ENCODE measurements around the gene HOXD4. TPM values are rescaled to one million over a fixed set of nuclear protein-coding genes. Genes with fewer than 3 reads are reported as not detected.

The HOXD4 gene
- total RNA-seq, 1 experiment from 2014 or later, result 0.17 TPM

DNA sequence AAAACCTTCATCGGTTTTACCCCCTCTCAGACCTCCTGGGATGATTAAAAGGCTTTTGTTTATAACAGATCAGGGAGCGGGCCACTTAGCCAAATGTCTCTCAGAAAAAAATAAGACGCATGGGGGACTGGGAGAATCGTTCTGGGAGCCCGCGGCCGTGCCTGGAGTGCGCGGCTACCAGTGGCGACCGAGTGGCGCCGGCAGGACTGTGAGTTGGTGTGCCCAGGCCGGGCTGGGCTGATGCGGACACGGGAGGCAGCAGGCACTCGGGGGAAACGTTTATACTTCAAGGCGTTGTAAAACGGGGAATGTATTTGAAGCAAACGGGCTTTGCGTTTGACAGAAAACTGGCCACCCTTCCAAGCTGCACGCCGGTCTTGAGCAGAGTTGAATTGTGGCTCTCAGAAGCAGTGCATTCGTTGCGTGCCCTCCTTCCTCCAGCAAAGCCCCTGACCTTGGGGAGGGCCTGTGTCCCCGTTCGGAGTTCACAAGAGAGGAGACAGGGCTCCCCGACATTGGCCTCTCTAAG, 39.4 kb upstream of the HOXD4 start:
- in situ Hi-C loops (cut with HindIII; ENCODE audit: low pct_unique_long_range_greater_than_20kb, low sequenced_read_pairs), result no loop called here
- no peak for DNase-seq (ENCODE audit: low read depth)

DNA sequence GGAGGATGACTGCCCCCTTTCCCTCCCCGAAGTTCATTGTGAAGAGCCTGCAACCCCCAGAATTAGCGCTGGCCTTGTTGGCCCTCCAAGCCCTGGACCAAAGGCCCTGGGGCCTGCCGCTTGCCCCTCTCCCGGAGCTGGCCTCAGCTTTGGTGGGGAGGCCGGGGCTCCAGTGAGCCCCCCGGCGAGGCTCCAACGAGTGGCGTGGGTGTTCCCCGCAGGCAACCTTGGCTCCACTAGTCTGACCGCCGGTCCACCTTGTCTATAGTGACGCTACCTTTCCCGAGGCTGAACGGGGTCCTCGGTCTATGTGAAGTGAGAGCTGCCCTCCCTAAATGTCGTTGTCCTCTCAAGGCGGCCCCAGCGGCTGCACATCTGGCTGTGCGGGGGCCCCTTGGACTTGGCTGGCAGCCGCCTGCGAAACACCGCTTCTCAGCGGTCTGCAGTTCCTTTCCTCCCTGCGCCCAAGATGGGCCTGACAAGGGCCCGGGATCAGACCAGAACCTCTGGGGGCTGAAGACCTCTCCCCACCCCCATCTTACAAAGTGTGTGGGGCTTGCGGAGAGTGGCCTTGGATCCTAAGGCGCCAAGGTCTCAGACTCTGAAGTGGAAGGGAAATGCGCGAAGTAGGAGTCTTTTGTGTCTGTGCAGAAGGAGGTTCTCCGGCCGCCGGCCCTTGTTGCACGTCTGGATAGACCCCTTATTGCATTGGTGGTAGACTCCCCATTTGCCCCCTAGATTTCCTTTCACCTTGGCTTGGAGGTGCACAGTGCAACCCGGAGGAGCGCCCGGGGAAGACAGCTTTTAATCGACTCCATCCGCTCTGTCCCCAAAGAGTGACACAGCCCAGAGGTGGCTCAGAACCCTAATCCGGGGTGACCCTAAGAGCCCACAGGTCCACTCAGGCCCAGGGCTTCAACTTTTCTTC, 38.7 kb upstream of the HOXD4 start:
- no peak for DNase-seq (ENCODE audit: low read depth)
- in situ Hi-C loops (cut with HindIII; ENCODE audit: low pct_unique_long_range_greater_than_20kb, low sequenced_read_pairs), result no loop called here

DNA sequence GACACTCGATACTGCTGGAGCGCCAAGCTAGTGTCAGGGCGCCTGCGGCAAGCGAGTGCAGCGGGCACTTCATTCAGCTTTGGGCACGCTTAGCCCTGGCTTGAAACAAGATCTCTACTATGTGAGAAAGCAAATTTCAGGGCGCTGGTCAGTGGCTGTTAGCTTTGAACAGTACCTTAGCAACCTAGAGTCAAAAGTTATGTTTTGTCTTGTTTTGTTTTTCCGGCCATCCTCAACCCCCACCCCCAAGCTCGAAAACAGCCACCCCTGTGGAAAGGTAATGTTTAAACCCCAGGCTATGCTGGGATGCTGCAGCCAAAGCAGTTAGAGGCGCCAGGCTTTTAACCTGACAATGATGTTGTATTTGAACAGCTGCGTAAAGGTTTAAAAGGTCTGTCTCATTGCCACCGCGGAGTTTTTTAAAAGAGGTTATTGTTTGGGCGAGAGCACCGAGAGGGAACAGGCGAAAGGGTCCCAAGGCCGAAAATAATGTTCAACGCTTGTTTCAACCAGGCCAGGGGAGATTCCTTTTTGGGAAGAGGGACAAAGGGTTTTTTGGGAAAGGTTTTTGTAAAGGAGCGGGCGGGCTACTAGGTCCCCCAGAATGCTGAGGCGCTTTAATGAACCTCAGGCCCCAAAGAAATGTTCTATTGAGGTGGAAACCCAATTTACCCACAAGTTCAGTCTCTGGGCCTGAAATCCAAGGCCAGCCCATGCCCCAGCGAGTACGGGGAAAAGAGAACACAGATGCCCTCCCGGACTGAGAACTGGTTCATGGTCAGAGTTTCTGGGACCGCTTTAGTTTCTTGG, 37.0 kb upstream of the HOXD4 start:
- in situ Hi-C loops (cut with HindIII; ENCODE audit: low pct_unique_long_range_greater_than_20kb, low sequenced_read_pairs), result no loop called here
- DNase-seq (ENCODE audit: low read depth), result no peak

DNA sequence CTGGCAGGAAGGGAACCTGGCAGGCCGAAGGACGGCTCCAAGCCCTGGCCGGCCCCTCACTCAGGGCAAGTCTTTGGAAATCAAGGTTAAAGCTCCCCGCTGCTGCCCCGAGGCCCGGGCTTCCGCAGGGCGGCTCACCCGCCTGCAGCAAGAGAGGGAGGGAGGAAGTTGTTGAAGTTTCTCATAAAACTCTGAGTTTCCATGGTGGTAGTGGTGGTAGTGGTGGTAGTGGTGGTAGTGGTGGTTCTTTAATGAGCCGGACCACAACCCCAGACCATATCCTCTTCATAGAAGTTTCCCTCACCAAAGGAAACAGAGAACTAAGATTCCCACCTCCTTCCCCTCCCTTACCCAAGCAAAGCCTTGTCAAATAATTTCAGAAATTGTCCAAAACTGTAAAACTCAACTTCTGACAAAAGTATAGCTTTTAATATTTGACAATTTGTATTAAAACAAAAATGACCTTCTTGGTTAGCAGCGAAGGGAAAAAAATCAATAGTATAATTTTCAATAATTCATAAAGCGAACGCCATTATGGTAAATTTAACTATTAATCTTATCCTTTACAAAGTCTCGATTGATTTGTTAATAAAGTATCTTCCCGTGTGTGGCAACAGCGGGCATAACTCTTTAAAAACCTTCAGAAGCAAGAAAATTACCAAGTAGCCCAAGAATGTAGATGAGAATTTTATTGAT, 36.3 kb upstream of the HOXD4 start:
- in situ Hi-C loops (cut with HindIII; ENCODE audit: low pct_unique_long_range_greater_than_20kb, low sequenced_read_pairs), result no loop called here
- no peak for DNase-seq (ENCODE audit: low read depth)

DNA sequence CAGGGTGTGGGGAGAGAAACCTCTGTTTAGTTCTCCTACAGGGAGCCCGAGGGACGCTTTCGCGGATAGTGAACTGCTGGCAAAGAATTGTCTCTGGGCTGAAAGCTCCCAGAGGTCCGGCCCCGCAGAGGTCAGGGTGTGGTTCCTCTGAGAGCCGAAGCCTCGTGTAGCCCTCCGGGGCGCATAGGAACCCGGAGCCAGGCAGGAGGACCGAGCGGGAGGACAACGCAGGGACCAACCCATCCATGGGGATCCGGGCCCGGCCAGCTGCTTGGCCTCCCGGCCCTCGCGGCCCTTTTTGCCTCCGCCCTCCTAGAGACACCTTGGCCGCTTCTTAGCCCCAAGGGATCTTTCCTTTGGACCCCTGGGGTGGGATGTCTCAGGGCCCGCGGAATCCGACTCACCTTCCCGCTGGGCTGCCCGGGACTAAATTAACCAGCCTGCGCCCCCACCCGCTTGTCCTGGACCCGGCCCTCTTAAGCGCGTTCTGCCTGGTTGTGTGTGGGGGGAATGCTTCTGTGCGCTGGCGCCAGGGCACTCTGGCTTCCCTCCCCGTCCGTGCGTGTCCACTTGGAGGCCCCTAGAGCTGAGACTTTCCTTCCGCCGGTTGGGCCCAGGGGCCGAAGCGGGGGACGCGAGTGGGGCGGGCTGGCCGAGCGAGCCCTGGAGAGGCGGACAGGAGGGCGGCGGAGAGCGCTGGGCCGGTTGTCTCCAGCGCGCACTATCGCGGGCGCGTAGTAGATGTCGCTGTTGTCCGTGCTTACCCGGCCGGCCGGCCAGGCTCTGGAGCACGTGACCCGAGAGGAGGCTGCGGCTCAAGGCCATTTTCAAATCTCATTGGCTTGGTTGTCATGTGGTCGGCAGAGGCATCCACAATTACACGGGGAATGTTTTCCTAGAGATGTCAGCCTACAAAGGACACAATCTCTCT, 35.2 kb upstream of the HOXD4 start, which contains the start of gene HOXD10:
HOXD10 (plus strand) TSS at position 896 of the 931 bp plus-strand sequence. CDS start 56 bp downstream, outside the sequence.
- in situ Hi-C loops (cut with HindIII; ENCODE audit: low pct_unique_long_range_greater_than_20kb, low sequenced_read_pairs), result no loop called here
- peak; percentile 91 for DNase-seq (ENCODE audit: low read depth)

DNA sequence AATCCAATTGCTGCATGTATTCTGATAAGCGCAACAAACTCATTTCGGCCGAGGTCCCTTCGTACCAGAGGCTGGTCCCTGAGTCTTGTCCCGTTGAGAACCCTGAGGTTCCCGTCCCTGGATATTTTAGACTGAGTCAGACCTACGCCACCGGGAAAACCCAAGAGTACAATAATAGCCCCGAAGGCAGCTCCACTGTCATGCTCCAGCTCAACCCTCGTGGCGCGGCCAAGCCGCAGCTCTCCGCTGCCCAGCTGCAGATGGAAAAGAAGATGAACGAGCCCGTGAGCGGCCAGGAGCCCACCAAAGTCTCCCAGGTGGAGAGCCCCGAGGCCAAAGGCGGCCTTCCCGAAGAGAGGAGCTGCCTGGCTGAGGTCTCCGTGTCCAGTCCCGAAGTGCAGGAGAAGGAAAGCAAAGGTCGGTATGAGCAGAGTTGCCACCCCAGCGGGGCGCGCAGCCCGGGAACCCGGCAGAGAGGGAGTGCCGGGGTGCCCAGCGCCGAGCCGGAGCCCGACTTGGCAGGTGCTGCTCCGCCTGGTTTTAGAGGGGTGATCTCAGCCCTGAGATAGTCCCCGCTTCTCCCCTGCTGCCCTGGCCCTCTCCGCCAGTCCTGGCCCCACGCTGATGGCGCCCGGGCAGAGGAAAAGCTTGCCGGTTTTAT, 34.1 kb upstream of the HOXD4 start:
- no peak for DNase-seq (ENCODE audit: low read depth)
- in situ Hi-C loops (cut with HindIII; ENCODE audit: low pct_unique_long_range_greater_than_20kb, low sequenced_read_pairs), result no loop called here

DNA sequence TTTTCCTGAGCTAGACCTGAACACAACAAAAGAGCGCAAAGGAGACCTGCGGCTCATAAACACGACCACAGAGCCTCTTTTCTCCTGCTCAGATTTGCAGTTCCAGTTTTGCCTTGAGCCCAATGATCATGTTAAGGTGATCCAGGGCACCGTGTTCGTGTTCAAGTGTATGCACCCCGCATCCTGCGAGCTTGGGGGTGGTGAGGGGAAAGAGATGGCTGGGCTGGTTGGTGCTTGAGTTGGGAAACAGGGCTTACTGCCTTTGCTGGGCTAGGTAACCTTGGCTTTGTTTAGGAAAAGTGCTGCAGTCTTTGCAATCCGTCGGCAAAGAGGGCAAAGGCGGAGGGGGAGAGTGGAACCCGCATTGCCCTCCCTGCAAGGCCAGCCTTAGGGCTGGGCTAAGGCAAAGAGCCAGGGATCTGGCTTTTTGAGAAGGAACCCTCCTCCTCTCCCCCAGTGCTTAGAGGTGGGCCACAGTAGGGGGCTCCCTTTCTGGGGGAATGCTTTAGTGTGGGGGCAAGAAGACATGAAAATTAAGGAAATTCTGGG, 33.5 kb upstream of the HOXD4 start:
- in situ Hi-C loops (cut with HindIII; ENCODE audit: low pct_unique_long_range_greater_than_20kb, low sequenced_read_pairs), result no loop called here
- no peak for DNase-seq (ENCODE audit: low read depth)

DNA sequence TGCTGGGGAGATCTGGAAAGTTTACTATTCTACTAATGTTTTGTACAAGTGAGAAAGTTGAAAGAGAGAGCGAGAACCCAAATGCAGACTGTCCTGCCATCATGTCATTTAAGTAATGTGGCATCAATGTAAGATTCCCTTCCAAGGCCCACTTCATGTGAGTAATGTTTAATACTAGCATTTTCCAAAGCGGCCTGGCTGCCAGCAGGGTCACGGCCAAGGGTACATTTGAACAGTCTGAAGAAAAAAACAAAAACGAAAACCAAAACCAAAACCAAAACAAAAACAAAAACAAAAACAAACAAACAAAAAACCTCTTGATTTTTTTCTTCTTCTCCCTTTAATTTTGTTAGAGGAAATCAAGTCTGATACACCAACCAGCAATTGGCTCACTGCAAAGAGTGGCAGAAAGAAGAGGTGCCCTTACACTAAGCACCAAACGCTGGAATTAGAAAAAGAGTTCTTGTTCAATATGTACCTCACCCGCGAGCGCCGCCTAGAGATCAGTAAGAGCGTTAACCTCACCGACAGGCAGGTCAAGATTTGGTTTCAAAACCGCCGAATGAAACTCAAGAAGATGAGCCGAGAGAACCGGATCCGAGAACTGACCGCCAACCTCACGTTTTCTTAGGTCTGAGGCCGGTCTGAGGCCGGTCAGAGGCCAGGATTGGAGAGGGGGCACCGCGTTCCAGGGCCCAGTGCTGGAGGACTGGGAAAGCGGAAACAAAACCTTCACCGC, 32.6 kb upstream of the HOXD4 start:
- in situ Hi-C loops (cut with HindIII; ENCODE audit: low pct_unique_long_range_greater_than_20kb, low sequenced_read_pairs), result no loop called here
- DNase-seq (ENCODE audit: low read depth), result no peak

DNA sequence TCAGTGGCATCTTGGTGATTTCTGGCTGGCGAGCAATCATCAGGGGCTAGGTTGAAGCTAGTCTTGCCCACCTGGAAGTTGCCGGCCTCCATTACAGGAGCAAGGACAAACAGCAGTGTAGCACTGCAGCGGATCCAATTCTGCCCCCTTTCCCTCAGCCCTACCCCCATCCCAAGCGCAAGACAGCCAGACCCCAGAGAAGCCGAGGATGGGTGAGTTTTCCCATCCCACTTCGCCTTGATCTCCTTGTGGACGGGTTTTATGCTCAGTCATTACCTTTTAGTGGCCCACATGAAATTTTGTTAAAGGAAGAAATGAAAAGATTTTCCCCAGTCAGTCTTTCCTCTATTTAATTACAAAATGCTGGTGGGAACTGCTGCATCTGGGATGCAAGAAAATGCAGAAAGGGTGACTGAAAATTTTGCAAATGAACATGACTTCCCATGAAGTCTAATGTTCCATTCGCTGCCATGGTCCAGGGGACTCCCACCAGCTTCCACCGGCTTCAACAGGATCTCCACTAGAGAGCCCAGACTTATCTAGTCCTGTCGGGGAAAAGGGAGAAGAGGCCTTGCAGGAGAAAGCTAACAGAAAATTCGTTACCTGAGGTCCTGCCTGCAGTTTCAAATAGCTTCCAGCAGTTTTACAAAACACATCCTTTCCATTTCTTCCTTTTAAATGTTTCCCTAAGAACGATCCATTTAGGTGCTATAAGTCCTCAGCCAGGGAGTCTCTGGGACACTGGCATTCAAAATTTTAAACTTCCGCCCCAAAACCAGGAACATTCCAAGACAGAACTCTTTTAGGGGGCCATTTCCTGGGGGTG, 30.8 kb upstream of the HOXD4 start:
- in situ Hi-C loops (cut with HindIII; ENCODE audit: low pct_unique_long_range_greater_than_20kb, low sequenced_read_pairs), result no loop called here
- no peak for DNase-seq (ENCODE audit: low read depth)

DNA sequence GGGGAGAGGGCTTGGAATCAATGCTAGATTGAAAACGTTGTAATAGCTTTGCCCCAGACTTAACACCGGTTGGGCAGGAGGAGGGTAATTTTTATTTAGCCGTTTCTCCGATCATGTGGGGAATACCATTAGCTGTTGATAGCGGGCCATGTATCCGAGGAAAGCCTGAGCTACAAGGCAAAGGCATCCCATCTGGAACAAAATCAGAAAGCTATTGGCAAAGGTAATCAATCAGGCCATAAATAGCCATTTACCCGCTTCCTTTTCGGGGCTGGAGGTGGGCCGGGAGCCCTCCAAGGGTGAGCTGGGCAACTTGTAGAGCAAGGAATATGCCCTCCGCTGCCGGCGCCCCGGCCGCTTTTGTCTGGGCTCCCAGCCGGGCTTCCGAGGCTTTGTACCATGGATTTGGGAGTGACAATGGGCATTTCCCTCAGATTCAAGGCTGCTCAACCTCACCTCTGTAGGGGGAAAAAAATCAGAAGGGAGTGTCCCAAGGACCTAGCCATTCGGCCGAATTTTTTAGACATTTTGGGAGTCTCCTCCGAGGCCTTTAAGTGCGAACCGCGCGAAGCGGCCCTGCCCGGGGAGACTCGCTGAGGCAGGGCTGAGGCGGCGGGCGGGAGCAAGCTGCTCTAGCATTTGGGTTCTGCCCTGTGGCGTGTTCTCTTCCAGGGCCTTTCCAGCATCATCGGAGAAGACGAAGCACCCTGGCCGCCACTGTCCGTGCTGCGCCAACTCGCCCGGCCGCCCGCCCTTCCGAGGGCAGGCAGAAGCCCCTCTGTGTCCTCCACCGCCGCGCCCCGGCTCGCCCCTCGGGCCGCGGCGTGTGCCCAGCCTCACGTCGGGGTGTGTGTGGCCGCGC, 29.9 kb upstream of the HOXD4 start:
- no peak for DNase-seq (ENCODE audit: low read depth)
- in situ Hi-C loops (cut with HindIII; ENCODE audit: low pct_unique_long_range_greater_than_20kb, low sequenced_read_pairs), result no loop called here

DNA sequence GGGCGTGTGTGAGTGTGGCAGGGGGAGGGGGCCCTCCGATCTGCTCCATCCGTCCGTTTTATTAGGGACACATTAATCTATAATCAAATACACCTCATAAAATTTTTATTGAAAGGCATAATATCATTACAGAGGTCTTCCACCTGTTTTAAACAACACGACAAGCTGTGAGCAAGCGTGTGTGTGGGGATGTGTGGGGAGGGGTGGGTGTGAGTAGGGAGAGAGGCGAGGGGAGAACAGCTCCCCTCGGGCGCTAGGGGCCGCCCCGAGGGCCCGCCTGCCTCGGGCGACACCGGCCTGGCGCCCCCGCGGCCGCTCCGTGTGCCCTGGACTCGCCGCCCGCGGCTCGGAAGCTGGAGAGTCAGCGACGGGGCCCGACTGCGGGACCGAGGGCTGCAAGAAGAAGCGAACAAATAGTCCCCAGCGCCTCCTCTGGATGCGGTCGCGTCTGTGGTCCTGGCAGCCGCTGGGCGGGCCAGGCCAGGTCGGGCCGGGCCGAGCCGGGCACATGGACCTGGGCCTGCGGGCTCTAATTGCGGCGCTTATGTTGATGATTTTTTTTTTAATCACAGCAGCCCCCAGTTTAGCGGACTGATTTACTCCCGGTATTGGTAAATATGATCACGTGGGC, 29.2 kb upstream of the HOXD4 start:
- in situ Hi-C loops (cut with HindIII; ENCODE audit: low pct_unique_long_range_greater_than_20kb, low sequenced_read_pairs), result no loop called here
- DNase-seq (ENCODE audit: low read depth), result peak; percentile 83

DNA sequence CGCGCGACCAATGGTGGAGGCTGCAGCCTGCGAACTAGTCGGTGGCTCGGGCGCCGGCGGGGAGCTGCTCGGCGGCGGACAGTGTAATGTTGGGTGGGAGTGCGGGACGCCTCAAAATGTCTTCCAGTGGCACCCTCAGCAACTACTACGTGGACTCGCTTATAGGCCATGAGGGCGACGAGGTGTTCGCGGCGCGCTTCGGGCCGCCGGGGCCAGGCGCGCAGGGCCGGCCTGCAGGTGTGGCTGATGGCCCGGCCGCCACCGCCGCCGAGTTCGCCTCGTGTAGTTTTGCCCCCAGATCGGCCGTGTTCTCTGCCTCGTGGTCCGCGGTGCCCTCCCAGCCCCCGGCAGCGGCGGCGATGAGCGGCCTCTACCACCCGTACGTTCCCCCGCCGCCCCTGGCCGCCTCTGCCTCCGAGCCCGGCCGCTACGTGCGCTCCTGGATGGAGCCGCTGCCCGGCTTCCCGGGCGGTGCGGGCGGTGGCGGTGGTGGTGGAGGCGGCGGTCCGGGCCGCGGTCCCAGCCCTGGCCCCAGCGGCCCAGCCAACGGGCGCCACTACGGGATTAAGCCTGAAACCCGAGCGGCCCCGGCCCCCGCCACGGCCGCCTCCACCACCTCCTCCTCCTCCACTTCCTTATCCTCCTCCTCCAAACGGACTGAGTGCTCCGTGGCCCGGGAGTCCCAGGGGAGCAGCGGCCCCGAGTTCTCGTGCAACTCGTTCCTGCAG, 28.5 kb upstream of the HOXD4 start, which contains the start of gene HOXD9:
HOXD9 (plus strand) TSS at position 37 of the 728 bp plus-strand sequence; CDS start at position 87, 50 bp downstream.
- DNase-seq (ENCODE audit: low read depth), result peak; percentile 87
- in situ Hi-C loops (cut with HindIII; ENCODE audit: low pct_unique_long_range_greater_than_20kb, low sequenced_read_pairs), result no loop called here

DNA sequence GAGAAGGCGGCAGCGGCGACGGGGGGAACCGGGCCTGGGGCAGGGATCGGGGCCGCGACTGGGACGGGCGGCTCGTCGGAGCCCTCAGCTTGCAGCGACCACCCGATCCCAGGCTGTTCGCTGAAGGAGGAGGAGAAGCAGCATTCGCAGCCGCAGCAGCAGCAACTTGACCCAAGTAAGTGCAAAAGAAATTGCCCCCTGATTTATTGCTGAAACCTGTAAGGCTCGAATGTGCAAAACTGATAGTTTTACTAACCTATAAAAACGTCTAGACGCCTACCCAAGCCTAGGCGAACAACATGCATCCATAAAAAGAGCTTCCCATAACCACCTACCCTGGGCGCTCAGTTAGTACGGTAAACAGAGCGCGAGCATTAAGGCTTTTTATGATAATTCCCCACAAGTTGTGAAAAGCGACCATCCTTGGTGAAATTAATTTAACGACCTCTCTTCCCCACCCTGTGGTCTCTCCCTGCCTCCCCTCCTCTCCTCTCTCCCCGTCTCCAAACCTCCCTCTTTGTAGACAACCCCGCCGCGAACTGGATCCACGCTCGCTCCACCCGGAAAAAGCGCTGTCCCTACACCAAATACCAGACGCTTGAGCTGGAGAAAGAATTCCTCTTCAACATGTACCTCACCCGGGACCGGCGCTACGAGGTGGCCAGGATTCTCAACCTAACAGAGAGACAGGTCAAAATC, 27.8 kb upstream of the HOXD4 start:
- no peak for DNase-seq (ENCODE audit: low read depth)
- in situ Hi-C loops (cut with HindIII; ENCODE audit: low pct_unique_long_range_greater_than_20kb, low sequenced_read_pairs), result no loop called here

Measured in Caki2 (cell line).